ENCODE data around the gene NFKBIE.

DNA sequence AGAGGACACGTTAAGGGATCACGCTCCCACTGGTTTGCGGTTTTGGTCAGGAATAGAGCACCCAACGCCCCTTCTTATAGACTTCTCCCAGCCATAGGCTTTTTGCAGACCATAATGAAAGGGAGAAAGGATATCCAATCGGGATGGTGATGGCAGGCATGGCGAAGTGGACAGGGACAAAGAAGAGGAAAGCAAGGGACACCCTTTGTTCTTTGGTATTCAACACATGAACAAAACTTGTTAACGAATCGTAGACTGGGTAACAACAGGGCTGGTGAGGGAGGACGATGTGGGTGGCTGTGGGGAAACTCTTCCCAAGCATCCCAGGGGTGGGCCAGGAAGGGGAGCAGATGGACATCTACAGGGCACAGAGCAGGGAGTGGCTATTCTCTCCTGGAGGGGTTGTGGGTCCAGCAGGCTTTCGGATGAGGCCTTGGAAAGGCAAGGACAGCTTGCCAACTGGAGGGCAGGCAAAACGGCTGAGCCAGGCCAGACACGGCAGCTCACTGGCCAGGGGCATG lies 19.9 kb downstream of the NFKBIE start:
- TF ChIP-seq, protein P1, sequence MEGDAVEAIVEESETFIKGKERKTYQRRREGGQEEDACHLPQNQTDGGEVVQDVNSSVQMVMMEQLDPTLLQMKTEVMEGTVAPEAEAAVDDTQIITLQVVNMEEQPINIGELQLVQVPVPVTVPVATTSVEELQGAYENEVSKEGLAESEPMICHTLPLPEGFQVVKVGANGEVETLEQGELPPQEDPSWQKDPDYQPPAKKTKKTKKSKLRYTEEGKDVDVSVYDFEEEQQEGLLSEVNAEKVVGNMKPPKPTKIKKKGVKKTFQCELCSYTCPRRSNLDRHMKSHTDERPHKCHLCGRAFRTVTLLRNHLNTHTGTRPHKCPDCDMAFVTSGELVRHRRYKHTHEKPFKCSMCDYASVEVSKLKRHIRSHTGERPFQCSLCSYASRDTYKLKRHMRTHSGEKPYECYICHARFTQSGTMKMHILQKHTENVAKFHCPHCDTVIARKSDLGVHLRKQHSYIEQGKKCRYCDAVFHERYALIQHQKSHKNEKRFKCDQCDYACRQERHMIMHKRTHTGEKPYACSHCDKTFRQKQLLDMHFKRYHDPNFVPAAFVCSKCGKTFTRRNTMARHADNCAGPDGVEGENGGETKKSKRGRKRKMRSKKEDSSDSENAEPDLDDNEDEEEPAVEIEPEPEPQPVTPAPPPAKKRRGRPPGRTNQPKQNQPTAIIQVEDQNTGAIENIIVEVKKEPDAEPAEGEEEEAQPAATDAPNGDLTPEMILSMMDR (conservative IDR thresholded peaks at IDR 0.05; ENCODE audit: low read depth, low read length): no peak
- no peak for TF ChIP-seq EZH2 (IDR thresholded peaks at IDR 0.05; ENCODE audit: low read length, unreplicated experiment)
- no peak for TF ChIP-seq EZH2phosphoT487 (IDR thresholded peaks at IDR 0.05; ENCODE audit: borderline replicate concordance, low read length)
